ENCODE data around the gene ARVCF. TPM values are rescaled to one million over a fixed set of nuclear protein-coding genes. Genes with fewer than 3 reads are reported as not detected.

ARVCF gene
- total and polyA plus RNA-seq, 2 of the 8 experiments (the other 6 are each of a cell fraction or from before 2014, with no cell fraction given): 31.0 to 43.2 TPM

GRCh38 chr22:19923914-19924513 lies 92.6 kb downstream of the ARVCF start:
- FAIRE-seq (no peak), DNase-seq (ENCODE audit: low read depth in 1 of 2, low spot score in 2 of 2) (no peak)
- no peaks in the 10 kb centered on the region for H3K79me2 ChIP-seq (ENCODE audit: control insufficient read depth in 1 of 2, insufficient read depth in 2 of 2, low read length in 2 of 2)
- no peak overlapping the region for H2BK12ac ChIP-seq (ENCODE audit: low read depth, low read length)
- H4K8ac ChIP-seq (ENCODE audit: extremely low read depth, insufficient read depth, low read length): no peak overlapping the region
- H3K27ac ChIP-seq (ENCODE audit: low read depth, low read length): no peak overlapping the region
- H3K23me2 ChIP-seq (ENCODE audit: low read depth, low read length): no peaks in the 10 kb centered on the region
- no peaks in the 10 kb centered on the region for H3K79me1 ChIP-seq (ENCODE audit: low read depth, low read length)
- H2AK5ac ChIP-seq (ENCODE audit: low read depth, low read length): no peak overlapping the region
- 82% methylated on average over 12 of the region's 12 CpGs; no CpG with 5 or more reads in 1 of the 2 experiments for WGBS, 2 experiments (ENCODE audit: extremely low coverage in 1 of 2, insufficient coverage in 1 of 2, insufficient read length in 1 of 2, insufficient replicate concordance in 2 of 2, low coverage in 1 of 2, low lambda C conversion rate in 2 of 2, missing lambda C conversion rate in 1 of 2)
- no peak overlapping the region for H2AFZ ChIP-seq (ENCODE audit: low read length)
- no peak overlapping the region for H4K91ac ChIP-seq (replicated peaks; ENCODE audit: insufficient read length, low read length)
- H3K4ac ChIP-seq (replicated peaks; ENCODE audit: insufficient read length, low read depth, low read length): no peak overlapping the region
- H3K9ac ChIP-seq (replicated peaks in 1 of 4; ENCODE audit: extremely low read depth in 1 of 4, low read depth in 3 of 4, low read length in 3 of 4): no peak overlapping the region
- H3K27me3 ChIP-seq (replicated peaks in 1 of 4; ENCODE audit: control insufficient read depth in 3 of 4, extremely low read depth in 1 of 4, insufficient read depth in 3 of 4, low read length in 3 of 4): no peaks in the 10 kb centered on the region; a peak in 1 of 7 replicates
- H3K4me2 ChIP-seq (ENCODE audit: insufficient read depth in 1 of 2, low read depth in 2 of 2, low read length in 2 of 2): no peak overlapping the region
- no peak overlapping the region for H2BK120ac ChIP-seq (replicated peaks; ENCODE audit: low read depth, low read length)
- no peak overlapping the region for H4K5ac ChIP-seq (ENCODE audit: insufficient read length, low read depth, low read length)
- no peak overlapping the region for H3K18ac ChIP-seq (ENCODE audit: extremely low read depth, low read length)
- no peaks in the 10 kb centered on the region for H3K4me1 ChIP-seq (replicated peaks in 1 of 4; ENCODE audit: control insufficient read depth in 3 of 4, insufficient read depth in 4 of 4, low read length in 3 of 4)
- H3K56ac ChIP-seq (replicated peaks; ENCODE audit: insufficient read length, low read depth, low read length): no peak overlapping the region
- H3K14ac ChIP-seq (ENCODE audit: insufficient read length): no peak overlapping the region
- H3K4me3 ChIP-seq (ENCODE audit: extremely low read depth in 1 of 4, insufficient read depth in 2 of 4, low read depth in 3 of 4, low read length in 4 of 4): no peak overlapping the region
- no peak overlapping the region for H2BK15ac ChIP-seq (ENCODE audit: low read length)
- H3K23ac ChIP-seq (ENCODE audit: insufficient read length): no peak overlapping the region
- H2BK5ac ChIP-seq (ENCODE audit: low read depth, low read length): no peak overlapping the region
- ChIA-PET CTCF (ENCODE audit: partially characterized antibody) (interaction anchor here (0.9 to 3.0 kb wide), 6 partner anchors 12 to 194 kb away, joined by 3 to 12 read pairs (median 4); no protein-coding TSS in a partner anchor), POLR2A (ENCODE audit: partially characterized antibody) (no interaction called here)
- H4K20me1 ChIP-seq (replicated peaks in 1 of 2; ENCODE audit: control insufficient read depth in 1 of 2, insufficient read depth in 2 of 2, low read length in 2 of 2): no peaks in the 10 kb centered on the region
- H3K36me3 ChIP-seq (ENCODE audit: control insufficient read depth in 2 of 4, insufficient read depth in 4 of 4, low read length in 3 of 4): no peaks in the 10 kb centered on the region
- no peak overlapping the region for H2BK20ac ChIP-seq (ENCODE audit: low read length)
- no peaks in the 10 kb centered on the region for H3K9me3 ChIP-seq (ENCODE audit: insufficient read depth in 2 of 2, low read depth in 1 of 2, low read length in 1 of 2)
- TF ChIP-seq SP4 (IDR thresholded peaks at IDR 0.05; ENCODE audit: low read length): no peak
- TF ChIP-seq CEBPB (IDR thresholded peaks at IDR 0.05; ENCODE audit: low read depth, low read length): no peak
- no peak for TF ChIP-seq ATF2 (IDR thresholded peaks at IDR 0.05; ENCODE audit: low read length)
- TF ChIP-seq EP300 (IDR thresholded peaks at IDR 0.05; ENCODE audit: borderline replicate concordance in 1 of 2, low read depth in 2 of 2, low read length in 2 of 2): no peak
- TF ChIP-seq SIX5 (IDR thresholded peaks at IDR 0.05; ENCODE audit: low read depth, low read length): no peak
- TF ChIP-seq MAX (IDR thresholded peaks at IDR 0.05): no peak
- TF ChIP-seq POU5F1 (IDR thresholded peaks at IDR 0.05; ENCODE audit: low read depth, low read length): no peak
- TF ChIP-seq HDAC6 (IDR thresholded peaks at IDR 0.05; ENCODE audit: low read depth, low read length): no peak
- no peak for TF ChIP-seq RXRA (IDR thresholded peaks at IDR 0.05; ENCODE audit: insufficient read depth, low read depth, low read length)
- no peak for TF ChIP-seq FOSL1 (IDR thresholded peaks at IDR 0.05; ENCODE audit: insufficient read depth, low read depth, low read length)
- no peak for TF ChIP-seq BCL11A (IDR thresholded peaks at IDR 0.05; ENCODE audit: low read depth in 2 of 2, low read length in 2 of 2)
- no peak for TF ChIP-seq NANOG (IDR thresholded peaks at IDR 0.05; ENCODE audit: insufficient read depth, low read depth, low read length, poor library complexity, severe bottlenecking)
